Measurements from ENCODE around the gene FAM9C. TPM values are rescaled to one million over a fixed set of nuclear protein-coding genes. Genes with fewer than 3 reads are reported as not detected.

The FAM9C gene
- total RNA-seq, 1 donor from 2014 or later: not detected

- H3K27me3 ChIP-seq (ENCODE audit: control insufficient read depth, insufficient read depth, low read length): no peaks in the 10 kb centered on the region
- no peaks in the 10 kb centered on the region for H3K36me3 ChIP-seq (ENCODE audit: control insufficient read depth, insufficient read depth, low read length)
- no peak for TF ChIP-seq CTCF (IDR thresholded peaks at IDR 0.05; ENCODE audit: insufficient read depth, low read length, poor library complexity, severe bottlenecking)
- no peak for DNase-seq (ENCODE audit: low read depth)
- no peak overlapping the region for H3K4me3 ChIP-seq (ENCODE audit: low read depth, low read length)
These were observed 34.5 kb upstream of the FAM9C start for GRCh38 chrX:13078739-13079444.

- no peak for DNase-seq (ENCODE audit: low read depth)
- Histone ChIP-seq H3K36me3 (ENCODE audit: control insufficient read depth, insufficient read depth, low read length) (no peaks in the 10 kb centered on the region), H3K27me3 (ENCODE audit: control insufficient read depth, insufficient read depth, low read length) (no peaks in the 10 kb centered on the region), H3K4me3 (ENCODE audit: low read depth, low read length) (no peak overlapping the region)
- no peak for TF ChIP-seq CTCF (IDR thresholded peaks at IDR 0.05; ENCODE audit: insufficient read depth, low read length, poor library complexity, severe bottlenecking)
These were observed 32.7 kb upstream of the FAM9C start for GRCh38 chrX:13077168-13077567.

- no peaks in the 10 kb centered on the region for H3K36me3 ChIP-seq (ENCODE audit: control insufficient read depth, insufficient read depth, low read length)
- H3K4me3 ChIP-seq (ENCODE audit: low read depth, low read length): no peak overlapping the region
- no peak for DNase-seq (ENCODE audit: low read depth)
- no peaks in the 10 kb centered on the region for H3K27me3 ChIP-seq (ENCODE audit: control insufficient read depth, insufficient read depth, low read length)
- TF ChIP-seq CTCF (IDR thresholded peaks at IDR 0.05; ENCODE audit: insufficient read depth, low read length, poor library complexity, severe bottlenecking): no peak
These were observed 31.9 kb upstream of the FAM9C start for GRCh38 chrX:13076176-13076961.

- no peaks in the 10 kb centered on the region for H3K36me3 ChIP-seq (ENCODE audit: control insufficient read depth, insufficient read depth, low read length)
- H3K4me3 ChIP-seq (ENCODE audit: low read depth, low read length): no peak overlapping the region
- TF ChIP-seq CTCF (IDR thresholded peaks at IDR 0.05; ENCODE audit: insufficient read depth, low read length, poor library complexity, severe bottlenecking): no peak
- no peak for DNase-seq (ENCODE audit: low read depth)
- no peaks in the 10 kb centered on the region for H3K27me3 ChIP-seq (ENCODE audit: control insufficient read depth, insufficient read depth, low read length)
These were observed 30.2 kb upstream of the FAM9C start for GRCh38 chrX:13074297-13075262.

GRCh38 chrX:13069771-13070416, 25.5 kb upstream of the FAM9C start:
- Histone ChIP-seq H3K27me3 (ENCODE audit: control insufficient read depth, insufficient read depth, low read length) (no peaks in the 10 kb centered on the region), H3K36me3 (ENCODE audit: control insufficient read depth, insufficient read depth, low read length) (no peaks in the 10 kb centered on the region), H3K4me3 (ENCODE audit: low read depth, low read length) (no peak overlapping the region)
- DNase-seq (ENCODE audit: low read depth): no peak
- no peak for TF ChIP-seq CTCF (IDR thresholded peaks at IDR 0.05; ENCODE audit: insufficient read depth, low read length, poor library complexity, severe bottlenecking)
